ENCODE results near the gene OBSL1. TPM values are rescaled to one million over a fixed set of nuclear protein-coding genes. Genes with fewer than 3 reads are reported as not detected.

OBSL1 gene
- total RNA-seq, 4 donors from 2014 or later: 37.5 to 118 (median 51.6) TPM

Small RNA genes within 50 kb of the gene (small RNA-seq; reads per million reads assigned to genes)
- gene MIR3132: not detected
- not detected for gene RN7SKP213

Other genes with a start within 250 kb of the OBSL1 start
- gene RESP18, start 238.8 kb downstream of the OBSL1 start, total RNA-seq: not detected
- 10 to 100 TPM; 45.0 to 98.5 (median 54.1) TPM for gene DNPEP, start 183.6 kb downstream of the OBSL1 start, total RNA-seq
- 10 to 100 TPM in 2 of 4 donors, 1 to 10 TPM in 2; 3.1 to 28.8 (median 13.3) TPM for gene DES, start 153.2 kb downstream of the OBSL1 start, total RNA-seq
- gene SPEG, start 136.7 kb downstream of the OBSL1 start, total RNA-seq: 1 to 10 TPM in 3 of 4 donors, under 1 TPM in 1; 0.49 to 5.9 (median 2.9) TPM
- 10 to 100 TPM; 16.3 to 38.2 (median 18.2) TPM for gene GMPPA, start 72.6 kb downstream of the OBSL1 start, total RNA-seq
- not detected for gene ASIC4, start 57.1 kb downstream of the OBSL1 start, total RNA-seq
- gene CHPF, start 27.7 kb downstream of the OBSL1 start, total RNA-seq: 10 to 100 TPM in 3 of 4 donors, 1 to 10 TPM in 1; 7.8 to 41.6 (median 24.7) TPM
- gene TMEM198, start 27.5 kb downstream of the OBSL1 start, total RNA-seq: 1 to 10 TPM in 2 of 4 donors, under 1 TPM in 1, not detected in 1; 0.68 to 1.7 (median 1.5) TPM
- gene INHA, start 771 bp upstream of the OBSL1 start, total RNA-seq: 1 to 10 TPM in 1 of 4 donors, under 1 TPM in 1, not detected in 2; 0.66 to 1.5 TPM
- gene STK11IP, start 26.3 kb upstream of the OBSL1 start, total RNA-seq: 10 to 100 TPM in 3 of 4 donors, 1 to 10 TPM in 1; 5.4 to 20.5 (median 10.4) TPM
- 1 to 10 TPM in 3 of 4 donors, under 1 TPM in 1; 0.65 to 5.7 (median 1.8) TPM for gene SLC4A3, start 56.1 kb upstream of the OBSL1 start, total RNA-seq